GM23338 (cell line): ENCODE data around the gene FLG2.
"Not testable (repeated sequence)": the region's sequence is repeated elsewhere in the genome, so short reads cannot be mapped to it uniquely, and the experiment has no call there.

Experiments
- CTCF ChIP-seq, 2 experiments: fragments of 200-600 bp in 1 of 2; sonication (generic) in 1 of 2; conservative IDR thresholded peaks; 2 replicates each; pipeline versions ENCODE4 v1.5.1 to v1.6.1; 2016 to 2017; ENCODE audit warnings: antibody characterized with exemption in 2 of 2, low read depth in 2 of 2, mild to moderate bottlenecking in 2 of 2, moderate library complexity in 1 of 2
- EZH2 ChIP-seq: fragments of 200-600 bp; sonication (generic); IDR thresholded peaks from one replicate; pipeline ENCODE4 v1.8.0; 2017; ENCODE audit warnings: antibody characterized with exemption, mild to moderate bottlenecking, low read depth; ENCODE audit not compliant: unreplicated experiment
- EZH2phosphoT487 ChIP-seq: fragments of 200-600 bp; sonication (generic); IDR thresholded peaks from one replicate; pipeline ENCODE4 v1.8.1; 2018; ENCODE audit warnings: antibody characterized with exemption; ENCODE audit not compliant: unreplicated experiment
- POLR2AphosphoS5 ChIP-seq: IDR thresholded peaks from 2 replicates; pipeline ENCODE4 v1.6.1; 2016; ENCODE audit warnings: antibody characterized with exemption, low read depth
- REST ChIP-seq: IDR thresholded peaks from one replicate; pipeline ENCODE4 v1.6.1; 2018; ENCODE audit warnings: antibody characterized with exemption; ENCODE audit not compliant: unreplicated experiment
- STAT1 ChIP-seq: IDR thresholded peaks from one replicate; pipeline ENCODE4 v1.6.1; 2016; ENCODE audit warnings: antibody characterized with exemption; ENCODE audit not compliant: unreplicated experiment

DNA sequence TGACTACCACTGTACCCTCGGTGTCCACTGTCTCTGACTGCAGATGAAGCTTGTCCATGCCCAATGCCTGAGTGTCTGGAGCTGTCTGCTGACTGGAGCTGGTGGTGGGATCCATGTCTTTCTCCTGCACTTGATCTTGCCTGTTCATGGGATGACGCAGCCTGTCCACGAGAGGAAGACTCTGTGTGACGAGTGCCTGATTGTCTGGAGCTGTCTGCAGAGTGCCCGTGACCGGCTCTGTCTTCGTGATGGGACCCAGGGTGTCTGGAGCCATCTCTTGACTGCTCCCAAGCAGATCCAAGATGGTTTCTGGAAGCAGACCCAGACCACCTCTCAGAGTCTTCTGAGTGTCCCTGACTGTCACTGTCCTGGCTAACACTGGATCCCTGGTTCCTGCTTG, 51.0 kb downstream of the FLG2 start:
- not testable (repeated sequence) for TF ChIP-seq CTCF (conservative IDR thresholded peaks at IDR 0.05; ENCODE audit: low read depth in 2 of 2); REST; POLR2AphosphoS5; STAT1; EZH2phosphoT487; EZH2
